Stimulated activated CD8-positive, alpha-beta memory T cell treated with anti-CD3 and anti-CD28 coated beads, Interleukin-4, amount 100 ng/mL, for 4 hours (primary cell): ENCODE data around the gene SHC1.

Source experiments
- DNase-seq, 2 donors: peaks; one replicate each; pipeline ENCODE4 v3.0.0-alpha.2; 2020; ENCODE audit warnings: low read depth in 2 of 2, low spot score in 1 of 2

Gene SHC1, protein sequence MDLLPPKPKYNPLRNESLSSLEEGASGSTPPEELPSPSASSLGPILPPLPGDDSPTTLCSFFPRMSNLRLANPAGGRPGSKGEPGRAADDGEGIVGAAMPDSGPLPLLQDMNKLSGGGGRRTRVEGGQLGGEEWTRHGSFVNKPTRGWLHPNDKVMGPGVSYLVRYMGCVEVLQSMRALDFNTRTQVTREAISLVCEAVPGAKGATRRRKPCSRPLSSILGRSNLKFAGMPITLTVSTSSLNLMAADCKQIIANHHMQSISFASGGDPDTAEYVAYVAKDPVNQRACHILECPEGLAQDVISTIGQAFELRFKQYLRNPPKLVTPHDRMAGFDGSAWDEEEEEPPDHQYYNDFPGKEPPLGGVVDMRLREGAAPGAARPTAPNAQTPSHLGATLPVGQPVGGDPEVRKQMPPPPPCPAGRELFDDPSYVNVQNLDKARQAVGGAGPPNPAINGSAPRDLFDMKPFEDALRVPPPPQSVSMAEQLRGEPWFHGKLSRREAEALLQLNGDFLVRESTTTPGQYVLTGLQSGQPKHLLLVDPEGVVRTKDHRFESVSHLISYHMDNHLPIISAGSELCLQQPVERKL

DNA sequence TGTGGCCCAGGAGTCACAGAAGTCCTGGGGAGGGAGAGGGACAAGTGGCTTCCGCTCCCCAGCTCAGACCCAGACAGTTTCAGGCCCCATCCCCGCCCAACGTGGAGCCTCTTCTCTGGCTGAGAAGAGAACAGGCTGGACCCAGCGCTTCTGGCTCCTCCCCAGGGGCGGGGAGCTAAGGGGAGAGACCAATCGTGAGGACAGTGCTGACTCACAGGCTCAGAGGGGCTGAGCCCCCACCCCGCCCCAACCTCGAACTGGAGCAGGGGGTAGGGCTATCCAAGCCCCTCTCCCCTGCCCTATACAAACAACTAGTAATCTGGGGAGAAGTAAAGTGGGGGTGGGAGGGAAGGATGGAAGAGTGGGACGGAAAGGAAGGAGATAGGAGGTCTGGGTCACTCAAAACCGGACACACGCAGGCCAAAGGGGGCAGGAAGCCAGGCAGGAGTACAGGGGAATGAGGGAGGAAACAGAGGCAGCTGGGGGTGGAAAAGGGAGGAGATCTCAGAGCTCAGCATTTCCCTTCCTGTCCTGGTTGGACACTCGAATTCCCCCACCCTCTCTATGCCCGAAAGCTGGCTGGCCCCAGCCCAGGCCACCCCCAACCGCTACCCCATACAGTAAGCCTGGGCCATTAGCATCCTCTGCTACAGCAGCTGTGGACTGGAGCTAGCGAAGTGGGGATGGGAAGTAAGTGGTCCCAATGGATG is at the start of gene SHC1:
SHC1 (minus strand) TSS at position 117 of the 710 bp plus-strand sequence. CDS start 221 bp downstream, outside the sequence.
- DNase-seq, result no peak

DNA sequence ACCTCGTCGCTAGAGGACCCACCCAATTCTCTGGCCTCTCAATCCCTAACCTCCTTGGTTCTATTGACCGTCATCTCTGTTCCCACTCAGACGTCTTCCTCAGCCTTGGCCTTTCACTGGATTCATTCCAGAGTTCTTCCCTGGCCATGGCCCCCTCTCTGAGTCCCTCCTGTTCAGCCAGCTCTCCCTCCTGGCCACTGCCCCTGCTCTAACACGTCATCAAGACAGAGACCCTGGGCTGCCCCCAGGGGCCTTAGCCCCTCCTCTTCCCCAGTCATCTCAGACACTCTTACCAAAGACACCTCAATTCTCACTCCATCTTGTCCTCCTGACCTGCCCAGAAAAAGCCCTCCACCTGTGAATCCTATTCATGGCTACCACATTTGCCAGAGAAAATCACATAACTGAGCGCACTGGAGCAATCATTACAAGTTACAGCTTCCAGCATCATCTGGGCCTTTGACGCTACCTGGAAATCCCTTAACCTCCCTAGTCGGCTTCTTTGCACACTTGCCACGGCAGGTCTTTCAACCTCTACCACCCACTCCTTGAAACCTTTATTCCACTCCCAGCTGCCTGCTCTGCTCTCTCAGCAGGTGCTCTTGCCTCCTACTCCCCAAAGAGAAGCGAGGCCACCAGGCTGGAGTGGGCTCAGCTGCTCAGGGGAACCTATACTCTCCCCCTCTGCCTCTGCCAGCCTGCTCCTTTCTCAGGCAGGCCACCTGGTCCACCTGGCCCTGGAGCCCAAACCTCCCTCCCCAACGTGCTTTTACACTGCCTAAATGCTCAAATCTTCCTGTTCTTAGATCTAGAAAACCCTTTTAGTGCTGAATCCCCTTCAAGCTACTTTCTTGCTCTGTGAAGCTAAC is 49.1 kb upstream of the SHC1 start:
- no peak for DNase-seq

DNA sequence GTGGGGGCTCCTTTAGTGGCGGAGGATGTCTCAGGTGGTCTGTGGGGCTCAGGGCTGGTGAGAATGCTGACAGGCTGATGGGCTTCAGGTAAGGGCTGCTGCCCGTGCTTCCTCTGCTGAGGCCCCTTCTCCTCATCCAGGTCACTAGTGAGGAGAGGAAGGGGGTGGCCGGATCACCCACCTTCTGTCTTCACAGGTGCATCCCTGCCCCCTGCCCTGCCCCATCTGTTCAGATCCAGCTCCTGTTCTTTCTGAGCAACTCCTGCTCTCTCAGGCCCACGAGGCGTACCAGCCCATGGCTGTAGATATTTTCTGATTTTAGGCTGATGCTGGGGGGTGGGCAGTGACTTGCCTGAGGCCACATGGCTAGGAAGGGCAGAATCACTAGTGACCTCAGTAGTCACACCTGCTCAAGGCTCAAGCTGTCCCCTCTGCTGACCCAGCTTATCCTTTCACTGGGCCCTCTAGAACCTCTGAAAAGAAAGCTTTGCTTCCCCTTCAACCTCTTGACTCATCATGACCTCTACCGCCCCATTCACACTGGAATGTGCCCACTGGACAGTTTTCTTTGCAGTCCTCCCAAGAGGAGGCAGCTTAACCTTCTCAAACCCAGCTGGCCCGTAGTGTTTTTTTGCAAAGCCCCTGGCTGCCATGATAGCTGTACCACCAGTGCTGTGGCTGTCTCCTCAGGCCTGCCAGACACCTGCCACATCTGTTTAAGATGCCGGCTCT is 48.2 kb upstream of the SHC1 start:
- DNase-seq, result no peak

GRCh38 chr1:155017946-155018316 is 47.4 kb upstream of the SHC1 start:
- DNase-seq, result no peak

DNA sequence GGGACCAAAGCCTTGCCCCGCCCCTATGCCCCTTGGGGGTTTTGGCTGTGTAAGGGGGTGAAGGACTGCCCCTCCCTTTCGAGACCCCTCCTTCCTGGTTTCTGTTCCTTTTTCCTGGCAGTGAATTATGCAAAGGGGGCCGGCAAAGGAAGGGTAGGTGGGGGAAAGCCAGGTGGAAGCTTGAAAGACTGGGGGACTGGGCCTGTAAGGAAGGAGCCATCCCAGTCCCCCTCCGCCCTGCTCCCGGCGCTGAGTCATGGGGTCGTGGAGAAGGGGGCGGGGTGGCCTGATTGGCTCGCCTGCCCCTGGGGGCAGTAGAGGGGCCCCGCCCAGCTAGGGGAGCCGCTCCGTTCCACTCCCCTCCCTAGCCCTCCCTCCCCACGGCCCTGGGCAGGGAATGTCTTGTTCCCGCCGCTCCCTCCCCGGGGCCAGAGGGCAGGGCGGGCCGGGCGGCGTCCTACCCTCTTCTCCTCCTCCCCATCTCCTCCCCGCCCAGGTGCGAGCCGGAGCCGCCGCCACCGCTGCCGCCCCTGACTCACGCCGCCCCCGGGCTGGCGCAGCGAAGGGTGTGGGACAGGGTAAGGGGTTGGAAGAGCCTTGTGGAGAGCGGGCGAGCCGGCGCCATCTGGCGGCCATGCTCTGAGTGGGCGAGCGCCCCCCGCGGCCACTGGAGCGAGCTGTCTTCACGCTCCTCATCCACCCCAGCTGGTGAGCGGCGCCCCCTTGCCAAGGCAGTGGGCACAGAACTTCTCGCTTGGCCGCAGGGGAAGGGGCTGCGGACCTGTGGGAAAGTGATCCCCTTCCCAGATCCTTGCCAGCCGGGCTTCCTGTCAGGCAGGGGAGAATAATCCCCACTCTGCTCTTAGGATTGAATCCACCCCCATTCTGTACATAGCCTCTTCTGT is 46.7 kb upstream of the SHC1 start:
- DNase-seq, result peak; percentile 77 to 83

- no peak for DNase-seq
These were observed 45.8 kb upstream of the SHC1 start for GRCh38 chr1:155016231-155016831.

GRCh38 chr1:155015527-155016230 is 45.1 kb upstream of the SHC1 start:
- DNase-seq, result no peak

DNA sequence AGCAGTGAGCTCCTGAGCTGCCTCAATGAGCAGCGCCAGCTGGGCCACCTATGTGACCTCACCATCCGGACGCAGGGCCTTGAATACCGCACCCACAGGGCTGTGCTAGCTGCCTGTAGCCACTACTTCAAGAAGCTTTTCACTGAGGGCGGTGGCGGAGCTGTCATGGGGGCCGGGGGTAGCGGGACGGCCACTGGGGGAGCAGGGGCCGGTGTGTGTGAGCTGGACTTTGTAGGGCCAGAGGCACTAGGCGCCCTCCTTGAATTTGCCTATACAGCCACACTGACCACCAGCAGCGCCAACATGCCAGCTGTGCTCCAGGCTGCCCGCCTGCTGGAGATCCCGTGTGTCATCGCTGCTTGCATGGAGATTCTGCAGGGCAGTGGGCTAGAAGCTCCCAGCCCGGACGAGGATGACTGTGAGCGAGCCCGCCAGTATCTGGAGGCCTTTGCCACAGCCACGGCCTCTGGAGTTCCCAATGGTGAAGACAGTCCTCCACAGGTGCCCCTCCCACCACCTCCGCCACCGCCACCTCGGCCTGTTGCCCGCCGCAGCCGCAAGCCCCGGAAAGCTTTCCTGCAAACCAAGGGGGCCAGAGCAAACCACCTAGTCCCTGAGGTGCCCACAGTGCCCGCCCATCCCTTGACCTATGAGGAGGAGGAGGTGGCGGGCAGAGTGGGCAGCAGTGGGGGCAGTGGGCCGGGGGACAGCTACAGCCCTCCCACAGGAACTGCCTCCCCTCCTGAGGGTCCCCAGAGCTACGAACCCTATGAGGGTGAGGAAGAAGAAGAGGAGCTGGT is 44.4 kb upstream of the SHC1 start:
- DNase-seq, result no peak

DNA sequence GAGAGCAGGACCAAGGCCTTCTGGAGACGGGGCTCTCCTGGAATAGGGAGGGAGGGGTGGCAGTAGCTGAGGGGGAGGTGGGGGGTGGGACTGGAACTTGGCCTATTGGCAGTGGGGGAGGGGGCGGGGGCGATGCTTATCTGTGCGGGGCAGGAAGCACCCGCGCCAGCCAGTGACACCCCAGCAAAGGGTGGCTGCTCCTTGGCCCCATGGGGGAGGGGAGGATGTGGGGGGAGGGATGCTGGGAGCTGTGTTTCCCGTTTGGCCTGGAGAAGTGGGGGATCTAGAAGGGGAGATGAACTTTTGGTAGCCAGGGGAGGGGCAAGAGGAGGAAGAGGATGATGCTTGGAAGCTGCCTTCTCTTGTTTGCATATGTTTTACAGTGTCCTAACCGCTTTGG is 43.1 kb upstream of the SHC1 start:
- DNase-seq, result no peak

DNA sequence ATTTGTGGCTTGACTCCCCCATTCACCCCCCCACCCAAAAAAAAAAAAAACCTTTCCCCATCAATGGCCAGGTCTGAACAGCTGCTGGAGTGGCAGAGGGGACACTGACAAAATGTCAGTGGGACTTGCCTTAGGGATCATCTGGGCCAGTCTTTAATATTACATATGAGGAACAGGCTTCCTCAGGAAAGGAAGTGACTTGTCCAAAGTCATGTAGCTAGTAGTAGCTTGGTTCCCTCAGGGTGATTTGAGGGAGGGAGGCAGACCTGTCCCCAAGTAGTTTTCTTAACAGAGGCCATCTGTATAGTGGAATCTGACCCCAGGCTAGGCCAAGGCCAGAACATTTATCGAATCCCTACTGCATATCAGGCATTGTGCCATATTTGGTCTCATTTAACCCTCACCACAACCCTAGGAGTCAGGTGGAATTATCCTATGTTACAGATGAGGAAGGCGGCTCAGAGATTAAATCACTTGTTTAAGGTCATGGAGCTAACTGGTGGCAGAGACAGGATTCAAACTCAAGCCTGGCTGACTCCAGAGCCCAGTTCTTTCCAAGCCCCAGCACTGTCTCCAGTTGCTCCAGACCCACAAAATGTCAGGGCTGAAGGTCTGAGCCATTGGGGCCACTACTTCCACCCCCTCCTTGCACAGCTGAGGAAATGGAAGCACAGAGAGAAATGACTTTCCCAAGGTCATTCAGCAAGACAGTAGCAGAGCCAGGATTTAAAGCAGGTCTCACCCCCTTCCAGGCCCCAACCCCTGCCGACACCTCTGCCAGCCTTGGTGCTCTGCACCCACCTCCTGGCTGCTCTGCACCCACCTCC is 42.4 kb upstream of the SHC1 start:
- DNase-seq, result no peak

- DNase-seq, result no peak
These were observed 41.5 kb upstream of the SHC1 start for GRCh38 chr1:155012026-155012546.

GRCh38 chr1:155011437-155012025 is 41.0 kb upstream of the SHC1 start:
- no peak for DNase-seq

- no peak for DNase-seq
These were observed 40.5 kb upstream of the SHC1 start for GRCh38 chr1:155011004-155011416.

DNA sequence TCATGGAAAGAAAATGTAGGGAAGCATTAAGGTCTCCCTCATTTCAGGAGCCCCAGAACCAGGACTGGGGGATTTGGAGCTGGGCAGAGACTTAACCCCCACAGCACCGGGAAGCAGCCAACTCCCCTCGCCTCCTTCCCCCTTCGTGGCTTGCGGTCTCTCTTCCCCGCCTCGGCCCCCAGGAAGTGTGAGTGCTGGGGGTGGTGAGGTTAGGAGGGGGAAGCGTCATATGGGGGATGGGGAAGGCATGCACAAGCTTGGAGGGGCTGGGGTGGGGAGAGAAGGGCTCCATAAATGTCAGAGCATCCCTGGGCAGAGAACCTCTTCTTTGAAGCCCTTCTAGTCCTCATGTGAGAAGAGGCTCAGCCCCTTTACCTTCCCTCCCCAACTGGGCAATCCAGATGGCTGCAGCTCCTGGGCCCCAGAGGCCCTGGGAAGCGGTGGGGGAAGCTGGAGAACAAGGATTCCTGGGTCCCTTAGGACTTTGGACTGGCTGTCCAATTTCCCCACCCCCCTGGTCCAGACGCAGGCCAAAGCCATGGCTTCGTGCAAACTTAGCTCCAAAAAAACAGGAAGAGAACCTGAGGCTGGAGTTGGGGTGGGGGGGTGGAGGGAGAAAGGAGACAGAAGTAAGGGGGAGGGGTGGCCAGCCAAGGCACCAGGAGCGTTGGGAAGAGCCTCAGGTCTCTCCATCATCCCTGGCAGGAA is 39.8 kb upstream of the SHC1 start:
- no peak for DNase-seq

- DNase-seq, result no peak
These were observed 39.2 kb upstream of the SHC1 start for GRCh38 chr1:155009742-155010141.
